ENCODE measurements around the gene DOP1A.

The DOP1A gene

DNA sequence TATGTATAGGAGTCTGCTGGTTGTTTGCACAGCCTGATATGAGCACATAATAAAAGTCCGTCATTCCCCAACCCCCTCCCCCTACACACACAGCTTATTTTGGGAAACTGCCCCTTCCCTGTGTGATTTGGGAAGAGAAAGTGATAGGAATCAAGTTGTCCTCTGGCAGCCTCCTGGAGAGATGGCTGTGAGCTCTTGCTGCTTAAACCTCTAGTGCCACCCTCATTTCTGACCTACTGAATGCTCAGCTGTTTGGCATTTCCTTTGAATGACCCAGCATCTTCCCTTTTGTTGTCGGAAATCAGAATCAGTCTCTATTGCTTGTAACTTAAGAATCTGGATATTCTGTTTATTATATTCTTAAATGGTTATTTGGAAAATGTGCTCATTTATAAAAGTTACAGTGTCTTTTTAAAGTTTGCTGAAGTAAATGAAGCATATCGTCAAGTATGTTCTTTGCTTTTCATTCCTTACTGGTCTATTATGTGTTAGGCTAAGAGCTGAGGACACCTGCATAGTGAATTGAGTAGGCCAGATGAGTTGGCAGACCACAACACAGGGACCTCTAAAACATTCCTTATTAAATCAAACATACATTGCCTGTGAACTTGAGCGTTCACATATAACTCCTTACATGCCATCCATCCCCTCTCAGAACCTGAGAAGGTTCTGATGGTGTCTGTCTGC, 131.2 kb downstream of the DOP1A start:
- no peak for DNase-seq (ENCODE audit: low spot score)

DNA sequence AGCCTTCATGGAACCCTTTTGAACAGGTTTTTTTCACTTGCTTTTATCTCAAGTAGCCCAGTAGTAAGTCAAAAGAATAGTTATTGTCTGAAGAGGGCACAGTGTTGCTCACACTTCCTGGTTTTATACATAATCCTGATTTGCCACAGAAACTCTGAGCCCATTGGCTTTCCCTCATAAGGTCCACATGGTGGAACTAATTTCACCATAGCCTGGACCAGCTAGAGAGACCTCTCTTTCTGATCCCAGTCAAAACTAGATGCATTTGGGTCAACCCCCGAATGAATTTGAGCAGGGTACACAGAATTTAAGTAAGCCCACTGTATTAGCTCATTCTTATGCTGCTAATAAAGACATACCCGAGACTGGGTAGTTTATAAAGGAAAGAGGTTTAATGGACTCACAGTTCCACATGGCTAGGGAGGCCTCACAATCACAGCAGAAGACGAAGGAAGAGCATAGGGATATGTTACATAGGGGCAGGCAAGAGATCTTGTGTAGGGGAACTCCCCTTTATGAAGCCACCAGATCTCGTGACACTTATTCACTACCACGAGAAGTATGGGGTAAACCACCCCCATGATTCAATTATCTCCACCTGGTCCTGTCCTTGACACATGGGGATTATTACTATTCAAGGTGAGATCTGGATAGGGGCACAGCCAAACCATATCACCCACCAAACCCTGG, 131.8 kb downstream of the DOP1A start:
- no peak for DNase-seq (ENCODE audit: low spot score)

DNA sequence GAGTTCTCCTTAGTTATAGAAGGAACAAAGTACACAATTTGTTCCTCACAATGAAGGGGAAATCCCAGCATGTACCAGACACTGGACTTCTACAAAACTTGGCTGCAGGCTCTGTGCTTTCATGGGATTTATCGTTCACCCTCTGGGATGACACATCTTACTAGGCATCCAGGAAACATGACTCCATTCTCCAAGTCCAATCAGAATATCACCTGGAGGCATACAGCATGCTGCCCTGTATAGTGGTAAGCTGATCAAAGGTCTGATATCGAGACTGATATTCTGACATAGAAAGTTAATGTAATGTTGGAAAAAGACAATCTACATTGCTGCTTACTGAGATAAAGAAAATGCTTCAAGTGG, 132.4 kb downstream of the DOP1A start:
- no peak for DNase-seq (ENCODE audit: low spot score)

DNA sequence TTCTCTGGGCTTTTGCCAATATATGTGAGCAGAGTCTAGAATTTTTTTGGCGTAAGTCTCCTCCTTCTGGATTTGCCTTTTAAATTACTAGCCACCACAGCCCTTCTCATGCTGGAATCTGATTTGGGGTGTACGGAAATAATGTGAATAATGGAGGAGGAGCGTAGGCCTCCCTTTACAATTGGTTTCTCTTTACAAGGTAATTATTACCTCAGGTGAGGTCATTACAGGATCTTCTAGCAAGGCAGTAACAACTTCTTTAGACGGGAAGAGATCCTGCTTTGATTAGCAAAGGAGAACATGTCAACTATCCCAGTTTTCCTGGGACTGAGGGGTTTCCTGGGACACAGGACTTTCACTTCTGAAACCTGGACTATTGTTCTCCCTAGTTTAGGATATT, 134.6 kb downstream of the DOP1A start:
- DNase-seq (ENCODE audit: low spot score): no peak

DNA sequence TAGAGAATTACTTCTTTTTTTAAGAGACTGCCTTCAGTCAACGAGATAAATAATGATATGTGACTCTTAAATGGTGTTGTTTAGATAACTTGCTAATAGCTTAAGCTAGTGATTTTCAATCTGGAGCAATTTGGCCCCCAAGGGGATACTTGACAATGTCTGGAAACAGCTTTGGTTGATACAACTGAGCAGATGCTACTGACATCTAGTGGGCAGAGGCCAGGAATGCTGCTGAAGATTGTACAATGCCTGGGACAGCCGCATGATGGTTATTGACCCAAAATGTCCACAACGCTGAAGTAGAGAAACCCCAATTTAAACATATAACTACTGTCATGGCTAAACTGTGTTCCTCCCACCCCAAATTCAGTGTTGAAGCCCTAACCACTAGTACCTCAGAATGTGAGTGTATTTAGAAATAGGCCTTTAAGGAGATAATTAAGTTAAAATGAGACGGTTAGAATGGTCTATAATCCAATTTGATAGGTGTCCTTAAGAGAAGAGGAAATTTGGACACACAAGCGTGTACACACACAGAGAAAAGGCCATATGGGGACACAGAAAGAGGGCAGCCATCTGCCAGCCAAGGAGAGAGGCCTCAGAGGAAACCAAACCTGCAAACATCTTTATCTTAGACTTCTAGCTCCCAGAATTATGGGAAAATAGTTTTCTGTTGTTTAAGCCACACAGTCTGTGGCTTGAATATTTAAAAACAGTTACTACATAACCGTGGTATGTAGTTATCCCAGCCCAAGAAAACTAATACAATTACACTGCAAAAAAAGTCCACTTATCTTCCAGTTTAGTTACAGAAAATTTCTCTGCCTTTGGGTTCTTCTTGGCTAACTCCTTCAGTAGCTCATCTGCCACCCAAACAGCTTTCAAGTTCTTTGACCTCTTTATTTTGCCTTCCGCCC, 147.9 kb downstream of the DOP1A start:
- DNase-seq (ENCODE audit: low spot score): peak; percentile 37

DNA sequence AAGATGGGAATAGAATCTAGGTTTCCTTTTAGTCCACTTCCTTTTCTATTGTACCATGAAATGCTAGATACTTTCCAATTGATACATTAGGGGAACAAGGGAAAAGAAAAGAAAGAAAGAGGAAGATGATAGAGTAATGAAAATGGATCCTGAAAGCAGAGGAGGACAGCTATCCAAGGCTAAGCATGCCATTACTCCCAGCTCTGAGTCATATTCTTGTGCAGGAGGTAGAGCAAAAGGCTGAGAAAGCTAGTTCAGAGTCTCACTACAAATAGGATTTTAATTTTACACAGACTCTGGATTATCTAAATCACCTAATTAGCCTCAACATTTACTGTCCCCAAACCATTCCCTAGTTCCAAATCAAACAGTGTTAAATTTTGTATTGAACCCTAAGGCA, 149.3 kb downstream of the DOP1A start:
- DNase-seq (ENCODE audit: low spot score): no peak
